ENCODE measurements around the gene EXOC8.

DNA sequence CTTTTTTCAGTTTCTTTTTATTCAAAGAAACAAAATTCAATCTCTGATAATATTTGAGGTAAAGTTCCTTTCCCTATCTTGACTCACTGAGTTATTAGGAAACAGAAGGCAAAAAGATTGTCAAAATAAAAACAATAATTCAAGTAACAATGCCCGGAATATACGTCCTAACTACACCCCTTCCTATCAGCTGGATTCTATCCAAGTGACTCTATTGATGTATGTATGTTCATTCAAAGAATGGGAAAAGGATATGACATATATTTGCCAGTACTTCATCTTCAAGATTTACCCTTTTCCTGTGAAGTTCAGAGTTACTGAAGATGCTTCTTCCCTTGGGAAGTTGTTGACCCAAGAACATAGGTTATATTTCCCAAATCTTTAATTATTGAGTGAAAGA is 14.2 kb upstream of the EXOC8 start:
- TF ChIP-seq, protein P1, sequence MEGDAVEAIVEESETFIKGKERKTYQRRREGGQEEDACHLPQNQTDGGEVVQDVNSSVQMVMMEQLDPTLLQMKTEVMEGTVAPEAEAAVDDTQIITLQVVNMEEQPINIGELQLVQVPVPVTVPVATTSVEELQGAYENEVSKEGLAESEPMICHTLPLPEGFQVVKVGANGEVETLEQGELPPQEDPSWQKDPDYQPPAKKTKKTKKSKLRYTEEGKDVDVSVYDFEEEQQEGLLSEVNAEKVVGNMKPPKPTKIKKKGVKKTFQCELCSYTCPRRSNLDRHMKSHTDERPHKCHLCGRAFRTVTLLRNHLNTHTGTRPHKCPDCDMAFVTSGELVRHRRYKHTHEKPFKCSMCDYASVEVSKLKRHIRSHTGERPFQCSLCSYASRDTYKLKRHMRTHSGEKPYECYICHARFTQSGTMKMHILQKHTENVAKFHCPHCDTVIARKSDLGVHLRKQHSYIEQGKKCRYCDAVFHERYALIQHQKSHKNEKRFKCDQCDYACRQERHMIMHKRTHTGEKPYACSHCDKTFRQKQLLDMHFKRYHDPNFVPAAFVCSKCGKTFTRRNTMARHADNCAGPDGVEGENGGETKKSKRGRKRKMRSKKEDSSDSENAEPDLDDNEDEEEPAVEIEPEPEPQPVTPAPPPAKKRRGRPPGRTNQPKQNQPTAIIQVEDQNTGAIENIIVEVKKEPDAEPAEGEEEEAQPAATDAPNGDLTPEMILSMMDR (IDR thresholded peaks at IDR 0.05): no peak
- no peak for TF ChIP-seq POLR2A (IDR thresholded peaks at IDR 0.05)

All from body of pancreas (tissue), 4 donors.